A549 (cell line): Measurements from ENCODE around the gene NT5DC2. TPM values are rescaled to one million over a fixed set of nuclear protein-coding genes. Genes with fewer than 3 reads are reported as not detected.

Experiments used
- ATAC-seq, 2 experiments: fragments of 200-7000 bp in 1 of 2; fragments of >200 bp in 1 of 2; cut with Nextera tagmentation in 1 of 2; cut with Tn5 transposase in 1 of 2; 3 replicates each; pipeline versions ENCODE4 v1.8.0 to v1.9.1; 2018 to 2020; ENCODE audit warnings: mild to moderate bottlenecking in 1 of 2, moderate library complexity in 1 of 2
- CTCF ChIA-PET: fragments of 300-600 bp; sonication (Branson Sonifier 250); formaldehyde crosslinking; extraction: SDS; loops from one replicate; lab custom pipeline; 2021; ENCODE audit warnings: antibody characterized with exemption, inconsistent platforms; lab: Yijun Ruan, JAX
- POLR2A ChIA-PET: fragments of 350-600 bp; formaldehyde crosslinking; extraction: SDS; loops from one replicate; lab custom pipeline; 2021; ENCODE audit warnings: antibody characterized with exemption, inconsistent platforms; lab: Yijun Ruan, JAX
- DNase-seq, 2 experiments: peaks; one replicate each; pipeline versions ENCODE4 v3.0.0 to v3.0.0-alpha.2; 2011 to 2016; ENCODE audit warnings: low read depth in 1 of 2, low spot score in 1 of 2
- FAIRE-seq: peaks from 2 replicates; lab custom pipeline; 2011; peaks lifted over from hg19 to GRCh38; lab: Jason Lieb, UNC
- H3K27ac ChIP-seq, 2 experiments: fragments of >200 bp; sonication (Bioruptor Twin); formaldehyde crosslinking; 3 replicates each; pipeline ENCODE4 v1.5.1; 2016 to 2017
- H3K4me1 ChIP-seq: fragments of >200 bp; sonication (Bioruptor Twin); formaldehyde crosslinking; 3 replicates; pipeline ENCODE4 v1.6.1; 2016
- H3K4me2 ChIP-seq: fragments of >200 bp; sonication (Bioruptor Twin); formaldehyde crosslinking; 3 replicates; pipeline ENCODE4 v1.6.1; 2016
- H3K4me3 ChIP-seq: fragments of >200 bp; sonication (Bioruptor Twin); formaldehyde crosslinking; 3 replicates; pipeline ENCODE4 v1.5.1; 2016
- H3K9me3 ChIP-seq: fragments of >200 bp; sonication (Bioruptor Twin); formaldehyde crosslinking; 3 replicates; pipeline ENCODE4 v1.6.1; 2016
- BHLHE40 ChIP-seq: IDR thresholded peaks from 2 replicates; pipeline ENCODE4 v1.6.1; 2012; ENCODE audit warnings: low read depth, low read length, inconsistent platforms
- CBX2 ChIP-seq: fragments of 200-600 bp; sonication (generic); IDR thresholded peaks from 2 replicates; pipeline ENCODE4 v1.6.1; 2016; ENCODE audit warnings: low read depth, mild to moderate bottlenecking, borderline replicate concordance
- CBX8 ChIP-seq: fragments of 200-600 bp; sonication (generic); IDR thresholded peaks from 2 replicates; pipeline ENCODE4 v1.6.1; 2016
- ESRRA ChIP-seq: fragments of 150-350 bp; IDR thresholded peaks from 2 replicates; pipeline ENCODE4 v1.6.1; 2014; ENCODE audit warnings: mild to moderate bottlenecking, low read length, borderline replicate concordance
- FOSL2 ChIP-seq, 2 experiments: fragments of 450-650 bp in 1 of 2; fragments of >200 bp in 1 of 2; sonication (Bioruptor Twin) in 1 of 2; formaldehyde crosslinking; IDR thresholded peaks; 2 replicates each; pipeline versions ENCODE4 v1.5.0 to v1.6.1; 2016 to 2020; ENCODE audit warnings: mild to moderate bottlenecking in 1 of 2, moderate library complexity in 1 of 2
- GATA3 ChIP-seq: IDR thresholded peaks from 2 replicates; pipeline ENCODE4 v1.6.1; 2012; ENCODE audit warnings: borderline replicate concordance
- HMGXB4 ChIP-seq: fragments of 250-450 bp; sonication (Bioruptor Pico); IDR thresholded peaks from 2 replicates; pipeline ENCODE4 v1.5.0; 2021; ENCODE audit warnings: mild to moderate bottlenecking, moderate library complexity, borderline replicate concordance
- HOXB13 ChIP-seq: fragments of 250-450 bp; sonication (Bioruptor Pico); IDR thresholded peaks from 2 replicates; pipeline ENCODE4 v1.5.0; 2020; ENCODE audit warnings: low read depth, mild to moderate bottlenecking, moderate library complexity
- JUNB ChIP-seq: fragments of >200 bp; sonication (Bioruptor Twin); formaldehyde crosslinking; IDR thresholded peaks from 2 replicates; pipeline ENCODE4 v1.6.1; 2016
- POLR2A ChIP-seq: IDR thresholded peaks from 2 replicates; pipeline ENCODE4 v1.6.1; 2012; ENCODE audit warnings: mild to moderate bottlenecking, low read length
- RAD21 ChIP-seq, 2 experiments: fragments of >200 bp in 1 of 2; sonication (Bioruptor Twin) in 1 of 2; formaldehyde crosslinking in 1 of 2; IDR thresholded peaks in 1 of 2; conservative IDR thresholded peaks in 1 of 2; 2 replicates in 1 of 2; 3 replicates in 1 of 2; pipeline ENCODE4 v1.6.1; 2012 to 2018; ENCODE audit warnings: inconsistent platforms in 1 of 2
- RFX5 ChIP-seq: fragments of 450-650 bp; IDR thresholded peaks from 2 replicates; pipeline ENCODE4 v1.7.1; 2014; ENCODE audit warnings: antibody characterized with exemption, mild to moderate bottlenecking, moderate library complexity
- SMC3 ChIP-seq: fragments of >200 bp; sonication (Bioruptor Twin); formaldehyde crosslinking; IDR thresholded peaks from 3 replicates; pipeline ENCODE4 v1.6.1; 2018; ENCODE audit warnings: inconsistent platforms
- TP53 ChIP-seq: fragments of 250-450 bp; sonication (Bioruptor Pico); IDR thresholded peaks from 2 replicates; pipeline ENCODE4 v1.5.0; 2021; ENCODE audit warnings: mild to moderate bottlenecking, moderate library complexity
- ZFP36 ChIP-seq: fragments of 450-650 bp; IDR thresholded peaks from 2 replicates; pipeline ENCODE4 v1.6.1; 2014; ENCODE audit warnings: borderline replicate concordance; ENCODE audit not compliant: partially characterized antibody
- ZNF302 ChIP-seq: fragments of 250-450 bp; sonication (Bioruptor Pico); IDR thresholded peaks from 2 replicates; pipeline ENCODE4 v1.9.0; 2021; ENCODE audit warnings: inconsistent platforms, mild to moderate bottlenecking, moderate library complexity
- WGBS: methylation state at CpG from one replicate; pipeline ENCODE4 v1.1.6; 2017; ENCODE audit errors: missing lambda C conversion rate; 5-methylcytosine and 5-hydroxymethylcytosine counted together
- polyA plus RNA-seq, 4 experiments: library from polyadenylated mRNA; depleted of rRNA in 3 of 4; stranded (reverse); fragments of >200 nt; fragmentation: RNase III in 1 of 4; extraction: RNeasy Plus Mini Kit Qiagen cat#74134 plus additional on column Dnase treatment in 1 of 4; gene quantifications; 2 replicates in 3 of 4; 3 replicates in 1 of 4; pipeline ENCODE4 v1.2.3, GENCODE V29; 2011 to 2017
- TF ChIP-seq, protein P1 (sequence below): IDR thresholded peaks from 2 replicates; pipeline ENCODE4 v1.6.1; 2012
- TF ChIP-seq, protein P2 (sequence below): fragments of 450-650 bp; IDR thresholded peaks from 2 replicates; pipeline ENCODE4 v1.6.1; 2014; ENCODE audit warnings: antibody characterized with exemption

The NT5DC2 gene
- polyA plus RNA-seq, 2 of the 4 experiments (the other 2 are of a cell fraction): 23.2 to 81.1 TPM

GRCh38 chr3:52517796-52518722 is 15.6 kb downstream of the NT5DC2 start:
- ATAC-seq: no peak
- POLR2A ChIA-PET: no interaction called here
- no peak overlapping the region for H3K27ac ChIP-seq
- no peak overlapping the region for H3K4me2 ChIP-seq
- TF ChIP-seq BHLHE40 (no peak), CBX8 (no peak)
- TF ChIP-seq, all 56 proteins: peak for 0
- no peak overlapping the region for H3K4me3 ChIP-seq
- no peak for DNase-seq
- CTCF ChIA-PET: interaction anchor here (0.6 to 1.4 kb wide), 4 partner anchors 44 to 108 kb away, joined by 3 to 5 read pairs (median 4); no protein-coding TSS in a partner anchor
- no peak for FAIRE-seq
- H3K4me1 ChIP-seq: no peaks in the 10 kb centered on the region
- H3K9me3 ChIP-seq: no peaks in the 10 kb centered on the region
- WGBS: 91% methylated on average over 19 of the region's 25 CpGs

DNA sequence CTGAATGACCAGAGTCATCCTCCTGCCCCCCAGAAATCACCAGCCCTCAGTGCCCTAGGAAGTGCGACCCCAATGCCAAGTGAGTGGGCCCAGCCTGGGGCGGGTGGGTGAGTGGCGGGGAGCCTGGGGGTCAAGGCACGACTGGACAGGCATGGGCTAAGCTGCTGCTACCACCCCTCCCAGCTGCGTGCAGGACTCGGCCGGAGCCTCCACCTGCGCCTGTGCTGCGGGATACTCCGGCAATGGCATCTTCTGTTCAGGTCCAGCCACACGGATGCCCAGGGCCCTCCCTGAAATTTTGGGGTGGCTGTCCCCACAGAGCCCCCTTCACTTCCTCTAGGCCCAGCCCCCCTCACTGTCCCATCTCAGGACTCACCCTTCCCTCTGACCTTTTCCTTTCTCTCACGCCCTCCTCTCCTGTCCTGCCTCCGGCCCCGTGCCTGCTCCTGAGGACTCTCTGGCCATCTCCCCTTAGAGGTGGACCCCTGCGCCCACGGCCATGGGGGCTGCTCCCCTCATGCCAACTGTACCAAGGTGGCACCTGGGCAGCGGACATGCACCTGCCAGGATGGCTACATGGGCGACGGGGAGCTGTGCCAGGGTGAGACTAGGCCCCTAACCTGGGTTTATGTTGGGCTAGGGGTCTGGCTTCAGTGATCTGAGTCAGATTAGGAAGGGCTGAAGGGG is 17.0 kb downstream of the NT5DC2 start:
- Histone ChIP-seq H3K4me1 (no peaks in the 10 kb centered on the region), H3K4me3 (no peak overlapping the region), H3K27ac (no peak overlapping the region)
- DNase-seq (no peak), FAIRE-seq (no peak)
- CTCF ChIA-PET: interaction anchor here (1.1 kb wide), 1 partner anchor 43 kb away, joined by 3 read pairs; no protein-coding TSS in a partner anchor
- TF ChIP-seq ZFP36: no peak
- TF ChIP-seq, protein P1, sequence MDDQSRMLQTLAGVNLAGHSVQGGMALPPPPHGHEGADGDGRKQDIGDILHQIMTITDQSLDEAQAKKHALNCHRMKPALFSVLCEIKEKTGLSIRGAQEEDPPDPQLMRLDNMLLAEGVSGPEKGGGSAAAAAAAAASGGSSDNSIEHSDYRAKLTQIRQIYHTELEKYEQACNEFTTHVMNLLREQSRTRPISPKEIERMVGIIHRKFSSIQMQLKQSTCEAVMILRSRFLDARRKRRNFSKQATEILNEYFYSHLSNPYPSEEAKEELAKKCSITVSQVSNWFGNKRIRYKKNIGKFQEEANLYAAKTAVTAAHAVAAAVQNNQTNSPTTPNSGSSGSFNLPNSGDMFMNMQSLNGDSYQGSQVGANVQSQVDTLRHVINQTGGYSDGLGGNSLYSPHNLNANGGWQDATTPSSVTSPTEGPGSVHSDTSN: no peak
- TF ChIP-seq, protein P2, sequence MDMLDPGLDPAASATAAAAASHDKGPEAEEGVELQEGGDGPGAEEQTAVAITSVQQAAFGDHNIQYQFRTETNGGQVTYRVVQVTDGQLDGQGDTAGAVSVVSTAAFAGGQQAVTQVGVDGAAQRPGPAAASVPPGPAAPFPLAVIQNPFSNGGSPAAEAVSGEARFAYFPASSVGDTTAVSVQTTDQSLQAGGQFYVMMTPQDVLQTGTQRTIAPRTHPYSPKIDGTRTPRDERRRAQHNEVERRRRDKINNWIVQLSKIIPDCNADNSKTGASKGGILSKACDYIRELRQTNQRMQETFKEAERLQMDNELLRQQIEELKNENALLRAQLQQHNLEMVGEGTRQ: no peak
- no peak for TF ChIP-seq SMC3
- no peak for TF ChIP-seq RAD21 (conservative IDR thresholded peaks at IDR 0.05 in 1 of 2, IDR thresholded peaks at IDR 0.05 in 1 of 2)
- TF ChIP-seq HOXB13: no peak
- TF ChIP-seq HMGXB4 (CRISPR knock-in tag): no peak
- no peak for TF ChIP-seq CBX2
- no peak for TF ChIP-seq GATA3
- TF ChIP-seq ESRRA: no peak
- TF ChIP-seq TP53 (CRISPR knock-in tag): no peak
- no peak for TF ChIP-seq RFX5
- TF ChIP-seq ZNF302 (CRISPR knock-in tag): no peak
- no peak for TF ChIP-seq POLR2A
- no peak for TF ChIP-seq JUNB
- TF ChIP-seq, all 56 proteins: peak for 0
- Histone ChIP-seq H3K9me3 (no peaks in the 10 kb centered on the region), H3K4me2 (no peak overlapping the region)
- ATAC-seq: no peak
- 83% methylated on average over 6 of the region's 19 CpGs for WGBS
- POLR2A ChIA-PET: no interaction called here

GRCh38 chr3:52515192-52515591 is 18.5 kb downstream of the NT5DC2 start:
- CTCF ChIA-PET: no interaction called here
- ATAC-seq (no peak; a peak in 1 of 6 replicates), DNase-seq (no peak), FAIRE-seq (no peak)
- Histone ChIP-seq H3K9me3 (no peaks in the 10 kb centered on the region), H3K27ac (no peak overlapping the region), H3K4me3 (no peak overlapping the region), H3K4me1 (no peaks in the 10 kb centered on the region), H3K4me2 (no peak overlapping the region)
- 70% methylated on average over 4 of the region's 6 CpGs for WGBS
- TF ChIP-seq HOXB13: no peak
- no peak for TF ChIP-seq FOSL2 (IDR thresholded peaks at IDR 0.05)
- no peak for TF ChIP-seq FOSL2 (CRISPR knock-in tag; IDR thresholded peaks at IDR 0.05)
- POLR2A ChIA-PET: interaction anchor here (0.6 kb wide), 1 partner anchor 27 kb away, joined by 4 read pairs; no protein-coding TSS in a partner anchor
